Skeletal muscle tissue (tissue), 4 donors: ENCODE data around the gene SLC2A3. TPM values are rescaled to one million over a fixed set of nuclear protein-coding genes. Genes with fewer than 3 reads are reported as not detected.
"Not testable (repeated sequence)": the region's sequence is repeated elsewhere in the genome, so short reads cannot be mapped to it uniquely, and the experiment has no call there.

ENCODE experiments used
- H3K27ac ChIP-seq: one replicate; pipeline ENCODE4 v1.7.0; 2013; ENCODE audit warnings: mild to moderate bottlenecking, low read depth, low read length, inconsistent platforms
- H3K27me3 ChIP-seq, 3 donors: one replicate each; pipeline ENCODE4 v1.7.0; 2013; ENCODE audit warnings: low read length in 3 of 3; ENCODE audit not compliant: control insufficient read depth in 3 of 3, insufficient read depth in 3 of 3
- H3K36me3 ChIP-seq, 3 donors: one replicate each; pipeline ENCODE4 v1.7.0; 2013; ENCODE audit warnings: low read length in 3 of 3; ENCODE audit not compliant: control insufficient read depth in 3 of 3, insufficient read depth in 3 of 3
- H3K4me1 ChIP-seq, 3 donors: one replicate each; pipeline ENCODE4 v1.7.0; 2013; ENCODE audit warnings: low read length in 3 of 3, mild to moderate bottlenecking in 3 of 3; ENCODE audit not compliant: control insufficient read depth in 3 of 3, insufficient read depth in 3 of 3
- H3K4me3 ChIP-seq, 3 donors: one replicate each; pipeline ENCODE4 v1.7.0; 2013; ENCODE audit warnings: low read length in 3 of 3
- H3K9ac ChIP-seq, 3 donors: one replicate each; pipeline ENCODE4 v1.7.0; 2013; ENCODE audit warnings: low read length in 3 of 3, mild to moderate bottlenecking in 3 of 3, moderate library complexity in 2 of 3, low read depth in 1 of 3
- H3K9me3 ChIP-seq, 3 donors: one replicate each; pipeline ENCODE4 v1.7.0; 2013; ENCODE audit warnings: low read length in 3 of 3; ENCODE audit not compliant: control insufficient read depth in 3 of 3
- total RNA-seq: library from RNA; depleted of rRNA; stranded (reverse); fragments of >200 nt; gene quantifications from one replicate; pipeline ENCODE4 v1.2.3, GENCODE V29; 2014
- donor health status: Osteomylitis.

SLC2A3 gene
- total RNA-seq, 1 donor from 2014 or later, result 49.6 TPM

DNA sequence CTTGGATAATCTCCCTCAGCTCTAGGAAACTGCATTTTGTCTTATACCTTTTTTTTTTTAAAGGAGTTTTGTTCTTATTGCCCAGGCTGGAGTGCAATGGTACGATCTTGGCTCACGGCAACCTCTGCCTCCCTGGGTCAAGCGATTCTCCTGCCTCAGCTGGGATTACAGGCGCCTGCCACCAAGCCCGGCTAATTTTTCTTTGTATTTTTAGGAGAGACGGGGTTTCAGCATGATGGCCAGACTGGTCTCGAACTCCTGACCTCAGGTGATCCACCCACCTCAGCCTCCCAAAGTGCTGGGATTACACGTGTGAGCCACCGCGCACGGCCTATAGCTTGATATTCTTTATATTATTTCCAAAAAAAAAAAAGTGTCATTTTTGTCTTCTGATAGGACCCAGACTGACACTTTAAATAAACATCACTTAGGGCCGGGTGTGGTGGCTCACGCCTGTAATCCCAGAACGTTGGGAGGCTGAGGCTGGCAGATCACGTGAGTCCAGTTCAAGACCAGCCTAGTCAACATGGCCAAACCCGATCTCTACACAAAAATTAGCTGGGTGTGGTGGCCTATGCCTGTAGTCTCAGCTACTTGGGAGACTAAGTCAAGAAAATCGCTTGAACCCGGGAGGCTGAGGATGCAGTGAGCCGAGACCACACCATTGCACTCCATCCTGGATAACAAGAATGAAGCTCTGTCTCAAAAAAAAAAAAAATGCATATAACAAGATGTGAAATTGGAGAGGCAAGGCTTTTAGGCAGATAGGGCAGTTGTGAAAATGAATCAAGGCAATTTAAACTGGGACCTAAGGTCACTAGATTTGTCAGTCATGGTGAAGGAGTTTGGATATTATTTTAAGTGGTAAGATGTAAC lies 18.4 kb downstream of the SLC2A3 start:
- H3K36me3 ChIP-seq, result peaks cover 0 to 9% (median 2%) of the 10 kb centered on the region in 3 donors
- no peaks in the 10 kb centered on the region for H3K9me3 ChIP-seq
- no peak overlapping the region for H3K9ac ChIP-seq
- no peaks in the 10 kb centered on the region for H3K4me1 ChIP-seq
- H3K27ac ChIP-seq, result no peak overlapping the region
- H3K27me3 ChIP-seq, result no peaks in the 10 kb centered on the region
- no peak overlapping the region for H3K4me3 ChIP-seq

DNA sequence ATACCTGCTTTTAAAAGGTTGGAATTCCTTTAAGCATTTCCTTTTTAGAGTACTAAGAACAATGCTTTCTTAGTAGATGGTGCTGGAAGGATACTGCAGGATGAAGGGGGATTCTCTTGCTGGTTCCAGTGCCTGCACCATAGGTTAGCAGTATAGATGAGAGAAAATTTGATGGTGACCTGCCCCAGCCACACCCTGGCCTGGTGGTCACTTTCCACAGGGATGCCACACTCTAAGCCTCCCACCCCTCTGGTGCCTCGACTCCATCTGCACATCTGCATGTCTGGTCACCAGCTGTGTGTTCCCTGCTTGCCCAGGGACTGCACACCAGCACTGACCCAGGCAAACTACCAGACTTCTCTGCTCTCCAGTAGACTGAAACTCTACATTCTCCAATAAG lies 19.1 kb downstream of the SLC2A3 start:
- Histone ChIP-seq H3K27me3 (no peaks in the 10 kb centered on the region), H3K4me1 (no peaks in the 10 kb centered on the region), H3K9me3 (no peaks in the 10 kb centered on the region), H3K36me3 (peaks cover 0 to 4% (median 2%) of the 10 kb centered on the region in 3 donors), H3K9ac (no peak overlapping the region), H3K27ac (no peak overlapping the region), H3K4me3 (no peak overlapping the region)

DNA sequence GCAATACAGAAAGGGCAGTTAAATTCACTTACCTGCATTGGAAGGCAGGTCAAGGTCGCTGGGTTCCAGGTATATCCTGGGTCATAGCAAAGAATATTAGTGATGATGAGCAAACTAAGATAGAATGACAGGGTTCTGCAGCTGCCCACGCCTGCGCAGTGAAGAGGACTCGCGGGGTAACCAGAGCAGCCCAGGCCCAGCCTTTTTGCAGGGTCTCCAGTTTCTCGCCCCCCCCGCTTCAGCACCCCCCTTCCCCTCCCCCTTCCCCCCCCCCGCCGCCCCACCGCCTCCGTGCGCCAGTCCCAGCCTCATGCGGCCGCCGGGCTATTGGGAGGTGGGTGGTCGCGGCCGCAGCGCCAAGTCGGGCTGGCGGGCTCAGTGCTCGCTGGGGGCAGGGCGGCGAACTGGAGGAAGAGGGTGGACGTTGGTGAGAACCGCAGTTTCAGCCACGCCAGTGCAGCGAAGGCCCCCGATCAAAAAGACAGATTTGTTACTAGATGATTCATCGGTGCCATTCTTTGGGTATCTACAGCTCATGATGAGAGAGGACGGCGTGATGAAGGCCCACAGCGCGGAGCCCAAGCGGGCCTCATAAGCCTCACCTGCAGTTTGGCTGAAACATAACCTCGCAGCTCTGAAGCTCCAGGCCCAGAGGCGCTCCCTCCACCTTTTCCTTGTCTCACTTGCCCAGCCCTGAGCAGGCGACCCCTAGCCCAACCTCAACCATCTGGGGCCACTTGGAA lies 20.2 kb downstream of the SLC2A3 start:
- no peaks in the 10 kb centered on the region for H3K4me1 ChIP-seq
- H3K27ac ChIP-seq, result no peak overlapping the region
- H3K4me3 ChIP-seq, result no peak overlapping the region

DNA sequence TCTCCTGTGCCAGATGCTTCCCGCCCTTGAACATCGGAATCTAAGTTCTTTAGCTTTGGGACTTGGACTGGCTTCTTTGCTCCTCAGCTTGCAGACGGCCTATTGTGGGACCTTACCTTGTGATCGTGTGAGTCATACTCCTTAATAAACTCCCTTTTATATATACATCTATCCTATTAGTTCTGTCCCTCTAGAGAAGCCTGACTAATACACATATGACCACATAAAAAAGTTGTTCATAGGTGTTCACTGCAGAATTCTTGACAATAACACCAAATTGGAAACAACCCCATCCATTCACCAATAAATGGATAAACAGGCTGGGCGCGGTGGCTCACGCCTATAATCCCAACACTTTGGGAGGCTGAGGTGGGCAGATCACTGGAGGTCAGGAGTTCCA lies 25.9 kb downstream of the SLC2A3 start:
- not testable (repeated sequence) for H3K9me3 ChIP-seq, H3K27ac ChIP-seq, H3K9ac ChIP-seq, H3K4me1 ChIP-seq, H3K36me3 ChIP-seq, H3K4me3 ChIP-seq, H3K27me3 ChIP-seq

More for the DNA sequence above, 20.2 kb downstream of the SLC2A3 start:
- no peaks in the 10 kb centered on the region for H3K27me3 ChIP-seq
- peaks cover 0 to 2% (median 0%) of the 10 kb centered on the region in 3 donors for H3K36me3 ChIP-seq
- no peak overlapping the region for H3K9ac ChIP-seq
- no peaks in the 10 kb centered on the region for H3K9me3 ChIP-seq

DNA sequence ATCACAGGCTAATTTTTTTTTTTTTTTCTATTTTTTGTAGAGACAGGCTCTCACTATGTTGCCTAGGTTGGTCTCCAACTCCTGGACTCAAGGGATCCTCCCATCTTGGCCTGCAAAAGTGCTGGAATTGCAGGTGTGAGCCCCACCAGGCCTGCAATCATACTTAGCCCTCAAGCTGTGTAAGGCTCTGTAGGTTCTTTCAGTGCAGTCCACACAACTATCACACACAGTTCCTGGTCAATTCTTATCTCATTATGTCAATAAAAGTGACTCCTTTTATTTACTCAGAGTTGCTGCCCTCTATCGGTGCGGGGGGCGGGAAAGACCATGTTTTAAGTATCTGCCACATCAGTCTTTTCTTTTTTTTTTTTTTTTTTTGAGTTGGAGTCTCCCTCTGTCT lies 29.0 kb downstream of the SLC2A3 start:
- H3K9me3 ChIP-seq, result no peaks in the 10 kb centered on the region
- H3K9ac ChIP-seq, result no peak overlapping the region
- H3K4me3 ChIP-seq, result no peak overlapping the region
- no peak overlapping the region for H3K27ac ChIP-seq
- no peaks in the 10 kb centered on the region for H3K27me3 ChIP-seq
- H3K36me3 ChIP-seq, result no peaks in the 10 kb centered on the region
- no peaks in the 10 kb centered on the region for H3K4me1 ChIP-seq

DNA sequence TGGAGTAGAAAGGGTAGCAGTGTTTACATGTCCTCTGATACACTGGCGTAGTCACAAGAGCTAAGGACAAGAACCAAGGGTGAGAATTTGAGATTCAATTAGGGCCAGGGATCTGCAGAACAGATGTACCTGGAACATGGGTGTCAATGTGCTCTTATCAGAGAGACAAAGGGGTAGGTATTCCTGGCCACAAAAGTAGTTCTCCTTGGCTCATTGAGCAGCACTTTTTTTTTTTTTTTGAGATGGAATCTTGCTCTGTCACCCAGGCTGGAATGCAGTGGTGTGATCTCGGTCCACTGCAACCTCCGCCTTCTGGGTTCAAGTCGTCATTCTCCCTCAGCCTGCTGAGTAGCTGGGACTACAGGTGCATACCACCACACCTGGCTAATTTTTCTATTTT lies 29.7 kb downstream of the SLC2A3 start:
- not testable (repeated sequence) for H3K36me3 ChIP-seq, H3K9me3 ChIP-seq, H3K4me1 ChIP-seq

DNA sequence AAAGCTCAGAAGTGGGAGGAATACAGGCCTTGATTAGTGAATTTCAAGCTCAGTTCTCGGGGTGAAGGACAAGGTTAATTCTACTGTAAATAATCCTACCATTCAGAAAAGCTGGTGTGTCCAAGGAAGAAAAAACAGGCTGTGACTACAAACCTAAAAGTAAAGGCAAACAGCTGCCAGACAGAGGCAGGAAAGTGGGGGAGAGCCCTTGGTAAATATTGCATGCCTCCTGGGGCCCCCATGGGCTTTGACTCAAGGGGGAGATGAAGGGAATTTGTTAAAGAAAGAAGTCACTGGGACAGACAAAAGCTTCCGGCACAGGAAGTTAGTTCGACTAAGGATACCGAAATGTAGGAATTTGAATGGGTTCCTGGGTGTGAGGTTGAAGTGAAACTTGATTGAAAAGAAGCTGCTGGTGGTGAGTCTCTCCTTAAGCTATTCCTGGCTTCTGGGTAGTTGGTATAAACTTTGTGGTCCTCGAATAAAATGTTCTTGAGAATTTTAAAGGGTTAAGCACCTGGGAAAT lies 30.3 kb downstream of the SLC2A3 start:
- H3K4me1 ChIP-seq, H3K9ac ChIP-seq, H3K27ac ChIP-seq, H3K27me3 ChIP-seq, H3K4me3 ChIP-seq, H3K9me3 ChIP-seq, H3K36me3 ChIP-seq: not testable (repeated sequence)

More for the DNA sequence above, 29.7 kb downstream of the SLC2A3 start:
- not testable (repeated sequence) for H3K27ac ChIP-seq, H3K9ac ChIP-seq, H3K27me3 ChIP-seq, H3K4me3 ChIP-seq

DNA sequence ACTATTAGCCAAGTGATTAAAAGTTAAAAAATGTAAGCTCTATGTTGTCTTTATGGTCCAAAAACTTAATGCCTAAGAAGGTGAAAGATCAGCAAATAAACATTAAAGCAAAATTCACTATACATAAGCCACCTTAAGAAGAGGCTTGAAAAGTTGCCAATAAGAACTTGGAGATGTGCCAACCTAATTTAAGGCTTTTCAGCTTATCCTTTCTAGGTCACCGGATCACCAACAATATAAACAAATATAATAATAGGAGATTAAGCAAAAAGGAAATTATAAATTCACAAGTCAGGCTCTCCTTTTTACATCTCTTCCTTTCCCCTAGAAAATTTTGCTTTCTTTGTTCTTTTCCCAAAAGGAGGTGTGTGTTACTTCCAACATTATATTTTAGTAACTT lies 30.9 kb downstream of the SLC2A3 start:
- H3K36me3 ChIP-seq, result no peaks in the 10 kb centered on the region
- no peaks in the 10 kb centered on the region for H3K27me3 ChIP-seq

DNA sequence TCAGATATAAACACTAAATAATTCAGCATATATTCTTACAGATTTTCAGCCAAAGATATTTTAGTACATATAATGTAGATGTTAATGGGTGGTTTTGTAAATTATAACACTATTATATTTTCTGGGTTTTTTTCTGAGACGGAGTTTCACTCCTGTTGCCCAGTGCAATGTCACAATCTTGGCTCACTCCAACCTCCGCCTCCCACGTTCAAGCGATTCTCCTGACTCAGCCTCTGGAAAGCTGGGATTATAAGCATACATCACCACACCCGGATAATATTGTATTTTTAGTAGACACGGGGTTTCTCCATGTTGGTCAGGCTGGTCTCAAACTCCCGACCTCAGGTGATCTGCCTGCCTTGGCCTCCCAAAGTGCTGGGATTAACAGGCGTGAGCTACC lies 33.6 kb downstream of the SLC2A3 start:
- not testable (repeated sequence) for H3K9me3 ChIP-seq, H3K9ac ChIP-seq, H3K27ac ChIP-seq, H3K27me3 ChIP-seq, H3K4me1 ChIP-seq, H3K4me3 ChIP-seq, H3K36me3 ChIP-seq

More for the DNA sequence above, 30.9 kb downstream of the SLC2A3 start:
- Histone ChIP-seq H3K9ac (no peak overlapping the region), H3K27ac (no peak overlapping the region), H3K4me1 (no peaks in the 10 kb centered on the region), H3K4me3 (no peak overlapping the region), H3K9me3 (no peaks in the 10 kb centered on the region)

DNA sequence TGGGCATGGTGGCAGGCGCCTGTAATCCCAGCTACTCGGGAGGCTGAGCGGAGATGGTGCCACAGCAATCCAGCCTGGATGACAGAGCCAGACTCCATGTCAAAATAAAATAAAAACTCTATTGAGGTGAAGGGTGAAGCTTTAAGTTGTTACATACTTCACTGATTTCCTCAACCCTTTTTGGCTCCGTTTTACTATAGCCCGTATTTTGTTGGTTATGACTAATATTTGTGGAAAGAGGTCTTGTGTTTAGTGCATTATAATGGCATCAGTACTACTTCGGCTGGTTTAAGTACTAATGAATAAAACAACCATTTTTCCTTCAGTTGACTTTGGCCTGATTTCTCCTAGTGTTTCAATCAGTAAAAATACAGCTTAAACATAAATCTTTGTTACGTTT lies 36.2 kb downstream of the SLC2A3 start:
- no peaks in the 10 kb centered on the region for H3K9me3 ChIP-seq
- H3K4me3 ChIP-seq, result no peak overlapping the region
- no peak overlapping the region for H3K9ac ChIP-seq
- H3K27me3 ChIP-seq, result no peaks in the 10 kb centered on the region
- H3K36me3 ChIP-seq, result no peaks in the 10 kb centered on the region
- no peaks in the 10 kb centered on the region for H3K4me1 ChIP-seq
- no peak overlapping the region for H3K27ac ChIP-seq
